ENCODE results near the gene CCDC136.

Gene CCDC136

DNA sequence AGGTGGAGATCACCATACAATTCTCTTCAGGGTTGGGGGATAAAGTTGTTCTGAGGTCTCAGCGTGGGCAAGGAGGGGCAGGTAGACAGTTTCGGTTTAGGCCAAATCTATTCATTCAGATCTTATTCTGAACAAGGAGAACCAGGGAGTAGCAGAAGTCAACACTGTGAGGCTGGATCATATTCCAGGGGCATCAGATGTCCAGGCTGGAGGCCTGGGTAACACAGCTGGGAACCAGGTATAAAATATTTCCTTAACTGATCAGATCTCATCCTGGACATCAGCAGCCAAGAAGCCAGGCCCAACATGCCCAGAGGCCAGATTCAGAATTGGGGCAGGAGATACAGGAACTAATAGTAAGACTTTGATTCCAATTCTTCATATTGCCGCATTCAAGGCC lies 19.2 kb downstream of the CCDC136 start:
- H3K36me3 Mint-ChIP-seq (ENCODE audit: low read depth): peaks cover 35% of the 10 kb centered on the region
- no peak for TF ChIP-seq CTCF (IDR thresholded peaks at IDR 0.05)
- H3K4me1 Mint-ChIP-seq: no peaks in the 10 kb centered on the region
- DNase-seq: no peak
- no peaks in the 10 kb centered on the region for H3K9me3 Mint-ChIP-seq
- H3K27ac Mint-ChIP-seq: no peak overlapping the region
- no peak overlapping the region for H3K4me3 Mint-ChIP-seq
- no peaks in the 10 kb centered on the region for H3K27me3 Mint-ChIP-seq (ENCODE audit: low read depth, poor library complexity)

DNA sequence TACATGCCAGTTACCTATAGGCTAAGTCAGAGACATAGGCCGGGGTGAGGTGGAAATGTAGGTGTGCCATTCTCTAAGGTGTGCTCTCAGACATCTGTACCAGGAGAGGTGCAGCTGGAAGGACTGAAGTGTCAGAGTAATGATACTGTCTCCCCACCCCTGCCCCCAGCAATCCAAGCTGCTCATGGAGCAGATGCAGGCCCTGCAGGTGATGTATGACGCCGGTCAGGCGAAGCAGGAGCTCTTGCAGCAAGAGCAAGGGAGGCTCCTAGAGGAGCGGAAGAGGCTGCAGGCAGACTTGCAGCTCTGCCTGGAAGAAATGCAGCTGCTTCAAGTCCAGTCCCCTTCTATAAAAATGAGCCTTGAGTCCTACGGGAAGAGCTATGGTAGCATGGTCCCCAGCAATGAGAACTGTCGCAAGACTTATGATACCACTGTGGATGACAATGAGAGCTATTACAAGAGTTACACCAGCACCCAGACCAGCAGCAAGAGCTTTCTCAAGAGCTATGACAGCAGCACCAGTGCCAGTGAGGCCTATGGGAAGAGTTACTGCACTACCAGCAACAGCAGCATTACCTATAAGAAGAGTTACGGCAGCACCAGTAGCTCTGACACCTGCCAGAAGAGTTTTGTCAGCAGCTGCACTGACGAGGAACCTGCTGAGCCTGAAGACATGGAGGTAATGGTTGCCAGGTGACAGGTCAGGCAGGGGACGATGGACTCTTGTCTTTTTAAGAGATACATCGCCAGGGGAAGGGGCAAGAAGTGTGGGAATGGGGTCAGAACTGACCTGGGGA lies 20.1 kb downstream of the CCDC136 start:
- Mint-ChIP-seq H3K27me3 (ENCODE audit: low read depth, poor library complexity) (peaks cover under 1% of the 10 kb centered on the region), H3K4me3 (no peak overlapping the region), H3K27ac (no peak overlapping the region), H3K9me3 (no peaks in the 10 kb centered on the region), H3K4me1 (peaks cover 2% of the 10 kb centered on the region), H3K36me3 (ENCODE audit: low read depth) (peaks cover 28% of the 10 kb centered on the region)
- no peak for DNase-seq
- no peak for TF ChIP-seq CTCF (IDR thresholded peaks at IDR 0.05)

DNA sequence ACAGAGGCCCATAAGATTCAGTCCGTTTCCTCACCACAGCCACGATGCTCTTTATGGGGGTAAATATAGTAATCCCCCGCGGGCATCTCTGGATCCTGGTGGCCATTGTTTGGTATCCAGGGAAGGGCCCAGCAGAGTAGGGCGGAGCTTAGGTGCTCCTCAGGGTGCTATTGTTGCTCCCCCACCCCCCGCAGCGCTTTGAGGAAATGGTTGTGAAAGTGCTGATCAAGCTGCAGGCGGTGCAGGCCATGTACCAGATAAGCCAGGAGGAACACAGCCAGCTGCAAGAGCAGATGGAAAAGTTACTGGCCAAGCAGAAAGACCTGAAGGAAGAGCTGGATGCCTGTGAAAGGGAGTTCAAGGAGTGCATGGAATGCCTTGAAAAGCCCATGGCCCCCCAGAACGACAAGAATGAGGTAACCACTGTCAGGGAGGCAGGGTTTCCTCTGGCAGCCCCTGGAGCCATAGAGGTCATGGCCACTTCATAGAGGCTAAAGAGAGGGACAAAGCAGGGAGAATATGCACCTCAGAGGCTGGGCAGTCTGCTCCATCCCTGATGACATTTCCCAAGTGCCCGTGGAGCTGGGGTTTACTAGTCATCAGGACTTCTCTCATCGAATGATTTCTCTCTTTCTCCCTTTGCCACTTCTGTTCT lies 20.9 kb downstream of the CCDC136 start:
- no peak for TF ChIP-seq CTCF (IDR thresholded peaks at IDR 0.05)
- peaks cover 28% of the 10 kb centered on the region for H3K36me3 Mint-ChIP-seq (ENCODE audit: low read depth)
- H3K27me3 Mint-ChIP-seq (ENCODE audit: low read depth, poor library complexity): peaks cover 3% of the 10 kb centered on the region
- H3K9me3 Mint-ChIP-seq: no peaks in the 10 kb centered on the region
- no peak overlapping the region for H3K27ac Mint-ChIP-seq
- DNase-seq: no peak
- H3K4me3 Mint-ChIP-seq: no peak overlapping the region
- peaks cover 5% of the 10 kb centered on the region for H3K4me1 Mint-ChIP-seq

- Mint-ChIP-seq H3K27me3 (ENCODE audit: low read depth, poor library complexity) (peaks cover 3% of the 10 kb centered on the region), H3K4me3 (no peak overlapping the region), H3K36me3 (ENCODE audit: low read depth) (peaks cover 21% of the 10 kb centered on the region), H3K27ac (no peak overlapping the region), H3K9me3 (no peaks in the 10 kb centered on the region), H3K4me1 (peaks cover 10% of the 10 kb centered on the region)
- no peak for TF ChIP-seq CTCF (IDR thresholded peaks at IDR 0.05)
- DNase-seq: no peak
Measured at GRCh38 chr7:128814499-128814898, 22.7 kb downstream of the CCDC136 start.

DNA sequence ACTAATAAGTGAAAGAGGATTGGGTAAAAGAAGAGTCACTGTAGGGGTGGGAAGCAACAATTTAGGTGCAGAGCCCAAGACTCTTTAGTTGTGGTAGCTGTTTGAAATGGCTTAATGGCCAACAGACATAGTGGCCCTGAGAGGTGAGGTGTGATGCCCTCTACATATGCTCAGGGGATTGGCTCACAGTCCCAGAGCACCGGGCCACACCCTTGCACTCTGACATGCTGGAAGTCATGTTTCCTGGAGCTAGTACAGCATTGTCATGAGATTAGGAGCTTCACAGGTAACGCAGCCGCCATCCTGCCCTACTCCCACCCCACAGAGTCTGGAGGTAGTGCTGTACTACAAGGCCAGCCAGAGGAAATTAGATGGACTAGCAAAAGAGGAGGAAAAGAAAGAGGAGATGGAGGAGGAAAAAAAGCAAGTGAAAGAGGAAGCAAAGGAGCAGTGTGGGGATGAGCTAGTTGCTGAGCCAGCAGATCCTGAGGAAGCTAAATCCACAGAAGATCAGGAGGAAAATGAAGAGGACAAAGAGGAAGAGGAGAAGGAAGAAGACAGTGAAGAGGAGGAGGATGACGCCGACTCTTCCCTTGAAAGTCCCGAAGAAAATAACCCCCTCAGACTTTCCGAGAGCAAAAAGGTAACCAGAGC lies 23.6 kb downstream of the CCDC136 start:
- Mint-ChIP-seq H3K9me3 (no peaks in the 10 kb centered on the region), H3K27me3 (ENCODE audit: low read depth, poor library complexity) (peaks cover 3% of the 10 kb centered on the region), H3K4me3 (no peak overlapping the region), H3K36me3 (ENCODE audit: low read depth) (peaks cover 16% of the 10 kb centered on the region), H3K27ac (peak overlapping the region; percentile 42), H3K4me1 (peaks cover 10% of the 10 kb centered on the region)
- TF ChIP-seq CTCF (IDR thresholded peaks at IDR 0.05): no peak
- no peak for DNase-seq

Measured in nephron progenitor cell (in vitro differentiated cells).